ENCODE results near the gene GALNT11. TPM values are rescaled to one million over a fixed set of nuclear protein-coding genes. Genes with fewer than 3 reads are reported as not detected.

The GALNT11 gene
- total and polyA plus RNA-seq, 2 of the 4 experiments (the other 2 are of a cell fraction), result 24.4 to 29.3 TPM

GRCh38 chr7:152107945-152108344, 82.5 kb downstream of the GALNT11 start:
- H3K23ac ChIP-seq (ENCODE audit: low read depth, low read length), result no peak overlapping the region
- no peak overlapping the region for H3K9ac ChIP-seq (ENCODE audit: low read depth, low read length)
- CTCF ChIA-PET, result no interaction called here
- H3K27me3 ChIP-seq (ENCODE audit: control insufficient read depth, insufficient read depth, low read length), result no peaks in the 10 kb centered on the region
- no peak overlapping the region for H2AK5ac ChIP-seq (ENCODE audit: low read depth, low read length)
- intact Hi-C loops (cut with micrococcal nuclease), result no loop called here
- peaks cover 14% of the 10 kb centered on the region for H3K36me3 ChIP-seq (ENCODE audit: control insufficient read depth, insufficient read depth, low read length)
- H3K79me1 ChIP-seq (ENCODE audit: low read depth in 1 of 2, low read length in 2 of 2), result no peaks in the 10 kb centered on the region
- 92% methylated on average over 2 of the region's 17 CpGs; no CpG with 5 or more reads in 1 of the 2 experiments for WGBS, 2 experiments (ENCODE audit: extremely low coverage in 2 of 2, insufficient read length in 1 of 2)
- H3K18ac ChIP-seq (ENCODE audit: low read depth, low read length), result no peak overlapping the region
- H3K4me2 ChIP-seq (ENCODE audit: low read depth, low read length), result no peak overlapping the region
- no peak overlapping the region for H2AK9ac ChIP-seq (replicated peaks; ENCODE audit: low read depth, low read length, poor library complexity)
- ATAC-seq (ENCODE audit: low read depth), result no peak
- no peak overlapping the region for H3K56ac ChIP-seq (ENCODE audit: extremely low read depth, insufficient read depth, low read length)
- H2BK5ac ChIP-seq (ENCODE audit: low read depth, low read length, poor library complexity, severe bottlenecking), result no peak overlapping the region
- DNase-seq, result no peak
- H2BK20ac ChIP-seq (ENCODE audit: low read depth, low read length), result no peak overlapping the region
- BruUV-seq (replicated peaks), result no TSS peak
- dilution Hi-C loops (cut with HindIII; ENCODE audit: low sequenced_read_pairs, unreplicated experiment), result no loop called here
- no peak overlapping the region for H4K5ac ChIP-seq (ENCODE audit: low read depth, low read length)
- H4K91ac ChIP-seq (ENCODE audit: insufficient read depth, low read depth, low read length), result no peak overlapping the region
- H3K14ac ChIP-seq (replicated peaks; ENCODE audit: low read depth, low read length), result no peak overlapping the region
- no peaks in the 10 kb centered on the region for H3K9me3 ChIP-seq (ENCODE audit: control insufficient read depth, insufficient read depth, low read length)
- H4K8ac ChIP-seq (ENCODE audit: low read depth in 2 of 2, low read length in 2 of 2), result no peak overlapping the region
- H3K4me1 ChIP-seq (ENCODE audit: control insufficient read depth, insufficient read depth, low read length), result peaks cover 4% of the 10 kb centered on the region; the same call in 1 of the 2 replicates
- POLR2A ChIA-PET (ENCODE audit: unreplicated experiment), result no interaction called here
- TF ChIP-seq RCOR1 (IDR thresholded peaks at IDR 0.05; ENCODE audit: insufficient replicate concordance, low read length), result no peak
- no peak overlapping the region for H3K4me3 ChIP-seq (ENCODE audit: insufficient read depth, low read depth, low read length)
- no peak overlapping the region for H2AFZ ChIP-seq (replicated peaks; ENCODE audit: low read length, poor library complexity)
- in situ Hi-C loops (cut with MboI; ENCODE audit: low sequenced_read_pairs), result no loop called here
- H4K20me1 ChIP-seq (ENCODE audit: insufficient read depth, low read length), result no peaks in the 10 kb centered on the region
- no peak overlapping the region for H2BK120ac ChIP-seq (ENCODE audit: low read depth, low read length)
- H3K4ac ChIP-seq (ENCODE audit: low read depth, low read length), result no peak overlapping the region
- peaks cover 4% of the 10 kb centered on the region for H3K9me1 ChIP-seq (ENCODE audit: insufficient read depth, low read length)
- H2BK15ac ChIP-seq (ENCODE audit: low read depth, low read length), result no peak overlapping the region
- H3K27ac ChIP-seq (ENCODE audit: insufficient read depth, low read length), result no peak overlapping the region

Data from IMR-90 (cell line).